Psoas muscle (tissue), 8 donors: ENCODE data around the gene TUBB1. TPM values are rescaled to one million over a fixed set of nuclear protein-coding genes. Genes with fewer than 3 reads are reported as not detected.
A peak's percentile ranks its signal among the peaks of the same experiment; 100 is the strongest.

ENCODE experiments used
- ATAC-seq, 4 donors: fragments of 200-7000 bp; cut with Tn5 transposase; one replicate each; pipeline ENCODE4 v1.9.1; 2020; ENCODE audit warnings: moderate library complexity in 3 of 4, mild to moderate bottlenecking in 2 of 4
- DNase-seq, 2 donors: peaks; one replicate each; pipeline ENCODE4 v3.0.0-alpha.2; 2020
- H3K27ac ChIP-seq: fragments of 200-600 bp; one replicate; pipeline ENCODE4 v1.8.0; 2022
- H3K27me3 ChIP-seq, 3 donors: fragments of 200-600 bp in 1 of 3; one replicate each; pipeline versions ENCODE4 v1.6.1 to v1.8.0; 2013 to 2022; ENCODE audit warnings: low read length in 2 of 3, mild to moderate bottlenecking in 2 of 3, moderate library complexity in 1 of 3; ENCODE audit not compliant: insufficient read depth in 3 of 3
- H3K36me3 ChIP-seq, 2 donors: fragments of 200-600 bp in 1 of 2; one replicate each; pipeline versions ENCODE4 v1.6.1 to v1.8.0; 2013 to 2022; ENCODE audit warnings: low read depth in 1 of 2, mild to moderate bottlenecking in 1 of 2, moderate library complexity in 1 of 2; ENCODE audit not compliant: insufficient read depth in 1 of 2
- H3K4me1 ChIP-seq: fragments of 200-600 bp; one replicate; pipeline ENCODE4 v1.8.0; 2022
- H3K4me3 ChIP-seq: fragments of 200-600 bp; one replicate; pipeline ENCODE4 v1.8.0; 2022; ENCODE audit warnings: mild to moderate bottlenecking
- H3K9me3 ChIP-seq: fragments of 200-600 bp; one replicate; pipeline ENCODE4 v1.8.0; 2022
- WGBS, 3 donors: extraction: QIAGEN DNeasy Blood & Tissue Kit; methylation state at CpG; one replicate each; pipeline versions ENCODE4 v1.1.6 to v1.1.7; 2013; 5-methylcytosine and 5-hydroxymethylcytosine counted together
- intact Hi-C, 2 donors: fragments of 100-400 bp; cut with DNase I; formaldehyde crosslinking; loops; one replicate each; pipeline versions ENCODE4 v1.11.0 to v1.14.2; 2022
- polyA plus RNA-seq, 3 donors: library from polyadenylated mRNA; stranded (reverse); fragments of 200-250 nt; gene quantifications; one replicate each; pipeline ENCODE4 v1.2.3, GENCODE V29; 2013
- total RNA-seq, 4 donors: library from RNA; stranded (reverse); fragmentation: NEBNext Ultra II Directional in 2 of 4; extraction: Animal tissue kit (Norgen Biotek cat#: 25700) in 2 of 4; gene quantifications; one replicate each; pipeline versions ENCODE4 v1.2.1 to v1.2.4, GENCODE V29; 2021 to 2023
- TF ChIP-seq, protein P1 (sequence below): fragments of 200-600 bp; IDR thresholded peaks from one replicate; pipeline ENCODE4 v1.8.0; 2022; ENCODE audit warnings: antibody characterized with exemption
- donor health status: healthy with polysubstance abuse.
- donor health status: DM: no; HTN: no; CAD: no; lungs with moderate emphysema.
- donor health status: Bipolar disorder and iron deficiency.
- donor health status: healthy.
- donor health status: DM: yes; HTN: yes; CAD: no.
- donor health status: DM: no; HTN: no; CAD: no.
- donor health status: DM: no; HTN: no; CAD: no.
- donor health status: DM: yes; HTN: yes; CAD: no.

The TUBB1 gene
- total and polyA plus RNA-seq, 7 donors, result 0.03 to 0.32 (median 0.12) TPM; not detected in 1

DNA sequence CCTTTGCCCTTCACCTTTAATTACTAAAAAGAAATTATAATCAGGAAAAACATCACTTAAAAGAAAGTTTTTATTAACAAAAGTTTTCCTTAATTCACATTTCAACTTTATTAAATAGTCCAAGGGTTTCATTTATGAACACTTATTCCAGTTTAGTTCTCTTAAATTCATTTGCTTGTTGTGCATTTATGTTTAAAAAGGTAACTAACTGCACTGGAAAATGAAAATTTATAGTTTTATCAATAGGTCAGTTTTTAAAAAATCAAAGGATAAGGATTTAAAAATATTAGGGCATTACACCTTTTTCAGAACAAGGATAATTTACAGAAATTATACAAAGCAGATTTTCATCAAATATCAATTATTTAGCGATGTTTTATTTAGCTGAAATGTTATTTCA lies 13.9 kb downstream of the TUBB1 start:
- no peak for ATAC-seq
- TF ChIP-seq, protein P1, sequence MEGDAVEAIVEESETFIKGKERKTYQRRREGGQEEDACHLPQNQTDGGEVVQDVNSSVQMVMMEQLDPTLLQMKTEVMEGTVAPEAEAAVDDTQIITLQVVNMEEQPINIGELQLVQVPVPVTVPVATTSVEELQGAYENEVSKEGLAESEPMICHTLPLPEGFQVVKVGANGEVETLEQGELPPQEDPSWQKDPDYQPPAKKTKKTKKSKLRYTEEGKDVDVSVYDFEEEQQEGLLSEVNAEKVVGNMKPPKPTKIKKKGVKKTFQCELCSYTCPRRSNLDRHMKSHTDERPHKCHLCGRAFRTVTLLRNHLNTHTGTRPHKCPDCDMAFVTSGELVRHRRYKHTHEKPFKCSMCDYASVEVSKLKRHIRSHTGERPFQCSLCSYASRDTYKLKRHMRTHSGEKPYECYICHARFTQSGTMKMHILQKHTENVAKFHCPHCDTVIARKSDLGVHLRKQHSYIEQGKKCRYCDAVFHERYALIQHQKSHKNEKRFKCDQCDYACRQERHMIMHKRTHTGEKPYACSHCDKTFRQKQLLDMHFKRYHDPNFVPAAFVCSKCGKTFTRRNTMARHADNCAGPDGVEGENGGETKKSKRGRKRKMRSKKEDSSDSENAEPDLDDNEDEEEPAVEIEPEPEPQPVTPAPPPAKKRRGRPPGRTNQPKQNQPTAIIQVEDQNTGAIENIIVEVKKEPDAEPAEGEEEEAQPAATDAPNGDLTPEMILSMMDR, result no peak
- peaks cover 37% of the 10 kb centered on the region for H3K4me1 ChIP-seq
- H3K36me3 ChIP-seq, result peaks cover 18 to 78% of the 10 kb centered on the region in 2 donors
- no peak for DNase-seq
- H3K27me3 ChIP-seq, result no peaks in the 10 kb centered on the region
- peak overlapping the region; percentile 89 for H3K4me3 ChIP-seq
- no peaks in the 10 kb centered on the region for H3K9me3 ChIP-seq
- intact Hi-C loops, result loop anchor here (5.0 kb wide), 3 partner anchors 51 to 381 kb away; partner anchors contain the start of genes NELFCD (in 1 of the 2) and STX16 (in 1 of the 2)
- peak overlapping the region; percentile 92 for H3K27ac ChIP-seq
- 94 to 99% (median 96%) methylated on average over 1 of the region's 1 CpG for WGBS, 3 donors

DNA sequence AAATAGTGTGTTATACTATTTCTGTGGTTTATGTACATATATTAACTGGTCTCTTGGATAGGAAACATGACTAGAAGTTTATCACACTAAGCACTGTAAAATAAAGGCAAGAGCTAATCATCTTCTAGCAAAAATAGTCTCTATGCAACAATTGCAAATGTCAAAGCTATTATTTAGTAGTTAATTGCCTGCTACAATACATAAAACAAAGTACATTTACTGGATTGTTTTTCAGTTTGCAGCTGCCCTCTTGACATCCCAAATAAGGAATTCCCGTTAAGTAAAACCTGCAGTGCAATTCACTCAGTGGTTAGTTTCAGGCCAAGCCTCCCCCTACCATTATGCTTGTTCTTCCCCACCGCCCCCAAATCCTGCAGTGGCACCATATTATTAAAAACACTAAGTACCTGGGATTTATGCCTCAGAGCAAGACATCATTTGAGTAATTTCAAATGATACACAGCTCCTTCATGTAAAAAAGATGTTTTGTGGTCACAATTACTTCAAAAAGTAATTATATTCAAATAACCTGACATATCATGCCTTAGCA lies 14.5 kb downstream of the TUBB1 start:
- peaks cover 31% of the 10 kb centered on the region for H3K4me1 ChIP-seq
- H3K4me3 ChIP-seq, result no peak overlapping the region
- TF ChIP-seq, protein P1, result no peak
- no peaks in the 10 kb centered on the region for H3K27me3 ChIP-seq
- intact Hi-C loops, result loop anchor here (5.0 kb wide), 3 partner anchors 51 to 381 kb away; partner anchors contain the start of genes NELFCD (in 1 of the 2) and STX16 (in 1 of the 2)
- 85 to 93% (median 86%) methylated on average over 2 of the region's 2 CpGs for WGBS, 3 donors
- DNase-seq (no peak), ATAC-seq (no peak)
- H3K27ac ChIP-seq, result no peak overlapping the region
- H3K9me3 ChIP-seq, result no peaks in the 10 kb centered on the region
- H3K36me3 ChIP-seq, result peaks cover 18 to 76% of the 10 kb centered on the region in 2 donors

DNA sequence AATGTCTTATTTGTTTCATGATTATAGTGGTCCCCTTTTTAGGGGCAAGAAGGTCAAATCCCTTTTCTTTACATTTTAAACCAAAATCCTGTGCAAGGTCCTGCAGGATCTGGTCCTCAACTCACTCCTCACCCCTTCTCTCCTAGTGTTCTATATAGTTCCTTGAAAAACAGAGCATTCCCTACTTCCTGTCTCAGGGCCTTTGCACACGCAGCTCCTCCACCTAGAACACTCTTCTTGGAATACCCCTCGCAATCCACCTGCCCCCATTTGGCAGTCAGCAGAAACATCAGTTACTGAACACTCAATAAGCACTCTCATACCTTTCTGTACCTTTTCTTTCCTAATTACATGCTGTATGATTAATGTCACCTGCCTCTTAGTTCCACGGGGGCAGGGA lies 16.2 kb downstream of the TUBB1 start:
- intact Hi-C loops, result no loop called here

DNA sequence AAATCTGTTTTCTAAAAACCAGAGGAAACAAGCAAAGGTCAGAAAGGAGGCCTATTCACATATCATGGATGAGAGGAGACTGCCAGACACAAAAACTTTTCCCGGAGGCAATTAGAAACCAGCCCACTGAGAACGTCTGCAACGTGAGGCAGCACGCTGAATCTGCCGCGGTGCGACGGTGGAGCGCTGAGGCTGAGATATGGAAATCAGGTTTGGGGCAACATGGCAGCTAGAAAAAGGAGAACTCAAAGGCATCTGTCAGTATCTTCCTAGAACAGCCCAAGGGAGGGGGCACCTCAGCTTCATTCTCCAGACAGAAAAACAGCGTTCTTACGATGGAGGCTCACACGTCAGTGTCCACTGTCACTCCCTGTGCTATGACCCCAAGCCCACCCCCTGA lies 18.2 kb downstream of the TUBB1 start:
- Histone ChIP-seq H3K4me1 (peaks cover 28% of the 10 kb centered on the region), H3K27me3 (no peaks in the 10 kb centered on the region), H3K27ac (no peak overlapping the region), H3K4me3 (no peak overlapping the region), H3K9me3 (no peaks in the 10 kb centered on the region), H3K36me3 (peaks cover 18 to 51% of the 10 kb centered on the region in 2 donors)
- DNase-seq (no peak), ATAC-seq (no peak)
- TF ChIP-seq, protein P1, result no peak
- 88 to 93% (median 92%) methylated on average over 12 of the region's 12 CpGs for WGBS, 3 donors
- intact Hi-C loops, result no loop called here

More for the DNA sequence above, 16.2 kb downstream of the TUBB1 start:
- no peak overlapping the region for H3K27ac ChIP-seq
- H3K36me3 ChIP-seq, result peaks cover 14 to 59% of the 10 kb centered on the region in 2 donors
- TF ChIP-seq, protein P1, result no peak
- H3K9me3 ChIP-seq, result no peaks in the 10 kb centered on the region
- peaks cover 28% of the 10 kb centered on the region for H3K4me1 ChIP-seq
- WGBS, 3 donors, result 94 to 99% (median 95%) methylated on average over 3 of the region's 3 CpGs
- DNase-seq (no peak), ATAC-seq (no peak)
- H3K4me3 ChIP-seq, result no peak overlapping the region
- no peaks in the 10 kb centered on the region for H3K27me3 ChIP-seq

DNA sequence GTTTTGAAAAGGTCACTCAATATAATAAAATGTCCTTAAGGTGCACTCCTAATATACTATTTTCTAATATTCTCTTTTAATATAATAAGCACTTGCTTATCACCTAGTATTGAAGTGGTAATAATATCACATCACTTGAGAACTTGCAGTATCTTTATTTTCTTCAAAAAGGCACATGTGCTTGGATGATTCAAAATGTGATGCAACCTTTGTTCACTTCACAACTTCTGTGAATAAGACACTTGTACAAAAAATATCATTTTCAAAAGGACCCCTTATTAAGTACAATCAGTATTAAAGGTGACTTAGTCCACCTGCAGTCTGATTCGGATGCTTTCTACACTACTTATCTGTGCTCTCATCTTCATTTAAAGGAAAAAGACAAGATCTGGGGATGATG lies 20.0 kb downstream of the TUBB1 start:
- H3K27ac ChIP-seq, result no peak overlapping the region
- peaks cover 16 to 42% of the 10 kb centered on the region in 2 donors for H3K36me3 ChIP-seq
- TF ChIP-seq, protein P1, result no peak
- intact Hi-C loops, result no loop called here
- DNase-seq (no peak), ATAC-seq (no peak)
- WGBS, 3 donors, result 83 to 94% (median 84%) methylated on average over 1 of the region's 1 CpG
- H3K9me3 ChIP-seq, result no peaks in the 10 kb centered on the region
- no peak overlapping the region for H3K4me3 ChIP-seq
- no peaks in the 10 kb centered on the region for H3K27me3 ChIP-seq
- peaks cover 25% of the 10 kb centered on the region for H3K4me1 ChIP-seq
